Astrocyte (in vitro differentiated cells and primary cell): ENCODE measurements around the gene CACNB4. TPM values are rescaled to one million over a fixed set of nuclear protein-coding genes. Genes with fewer than 3 reads are reported as not detected.
A peak's percentile ranks its signal among the peaks of the same experiment; 100 is the strongest.
"Not testable (repeated sequence)": the region's sequence is repeated elsewhere in the genome, so short reads cannot be mapped to it uniquely, and the experiment has no call there.

Experiments used
- DNase-seq: peaks from one replicate; pipeline ENCODE4 v3.0.0-alpha.2; 2010; ENCODE audit warnings: low read depth
- FAIRE-seq: peaks from 2 replicates; lab custom pipeline; 2011; peaks lifted over from hg19 to GRCh38; lab: Jason Lieb, UNC
- H2AFZ ChIP-seq: 2 replicates; pipeline ENCODE4 v1.6.0; 2012; ENCODE audit warnings: low read depth, low read length, inconsistent platforms
- H3K27ac ChIP-seq: 2 replicates; pipeline ENCODE4 v1.5.1; 2011; ENCODE audit warnings: low read depth, low read length, inconsistent platforms
- H3K27me3 ChIP-seq: 2 replicates; pipeline ENCODE4 v1.6.0; 2011; ENCODE audit warnings: low read length, inconsistent platforms; ENCODE audit not compliant: insufficient read depth
- H3K36me3 ChIP-seq: 2 replicates; pipeline ENCODE4 v1.5.1; 2011; ENCODE audit warnings: low read length, inconsistent platforms; ENCODE audit not compliant: insufficient read depth
- H3K4me1 ChIP-seq: 2 replicates; pipeline ENCODE4 v1.5.1; 2011; ENCODE audit warnings: low read length, inconsistent platforms; ENCODE audit not compliant: insufficient read depth
- H3K4me2 ChIP-seq: 2 replicates; pipeline ENCODE4 v1.6.0; 2012; ENCODE audit warnings: low read length, inconsistent platforms
- H3K4me3 ChIP-seq: 2 replicates; pipeline ENCODE4 v1.5.1; 2011; ENCODE audit warnings: low read depth, mild to moderate bottlenecking, low read length, inconsistent platforms; ENCODE audit not compliant: insufficient read depth
- H3K79me2 ChIP-seq: 2 replicates; pipeline ENCODE4 v1.6.0; 2012; ENCODE audit warnings: mild to moderate bottlenecking, low read length, inconsistent platforms; ENCODE audit not compliant: insufficient read depth
- H3K9ac ChIP-seq: 2 replicates; pipeline ENCODE4 v1.6.0; 2012; ENCODE audit warnings: mild to moderate bottlenecking, low read length, inconsistent platforms
- H3K9me3 ChIP-seq: 2 replicates; pipeline ENCODE4 v1.5.1; 2012; ENCODE audit warnings: low read depth, mild to moderate bottlenecking, low read length, inconsistent platforms; ENCODE audit not compliant: insufficient read depth
- H4K20me1 ChIP-seq: 2 replicates; pipeline ENCODE4 v1.6.0; 2012; ENCODE audit warnings: low read length, inconsistent platforms; ENCODE audit not compliant: insufficient read depth
- H3K27ac Mint-ChIP-seq: one replicate; pipeline ENCODE4 v1.8.0; 2021; ENCODE audit warnings: mild to moderate bottlenecking, mixed read lengths; ENCODE audit not compliant: unreplicated experiment
- H3K27me3 Mint-ChIP-seq: one replicate; pipeline ENCODE4 v1.8.0; 2021; ENCODE audit warnings: low read depth, mixed read lengths; ENCODE audit not compliant: unreplicated experiment
- H3K36me3 Mint-ChIP-seq: one replicate; pipeline ENCODE4 v1.8.0; 2021; ENCODE audit warnings: low read depth, mixed read lengths; ENCODE audit not compliant: unreplicated experiment
- H3K4me1 Mint-ChIP-seq: one replicate; pipeline ENCODE4 v1.8.0; 2021; ENCODE audit warnings: low read depth, mixed read lengths; ENCODE audit not compliant: unreplicated experiment
- H3K4me3 Mint-ChIP-seq: one replicate; pipeline ENCODE4 v1.8.0; 2021; ENCODE audit warnings: mild to moderate bottlenecking, moderate library complexity, mixed read lengths; ENCODE audit not compliant: unreplicated experiment
- H3K9me3 Mint-ChIP-seq: one replicate; pipeline ENCODE4 v1.8.0; 2021; ENCODE audit warnings: mild to moderate bottlenecking, mixed read lengths; ENCODE audit not compliant: unreplicated experiment
- EZH2 ChIP-seq: IDR thresholded peaks from 2 replicates; pipeline ENCODE4 v1.6.1; 2012; ENCODE audit warnings: mild to moderate bottlenecking, low read length, inconsistent platforms; ENCODE audit not compliant: insufficient read depth
- total RNA-seq: library from RNA; stranded (reverse); gene quantifications from 2 replicates; pipeline ENCODE4 v1.2.1, GENCODE V29; 2021
- TF ChIP-seq, protein P1 (sequence below): IDR thresholded peaks from 2 replicates; pipeline ENCODE4 v1.5.1; 2011; ENCODE audit warnings: low read depth, mild to moderate bottlenecking, inconsistent platforms, low read length, moderate library complexity; ENCODE audit not compliant: insufficient read depth

CACNB4 gene
- total RNA-seq, 1 donor from 2014 or later: 1.8 TPM

DNA sequence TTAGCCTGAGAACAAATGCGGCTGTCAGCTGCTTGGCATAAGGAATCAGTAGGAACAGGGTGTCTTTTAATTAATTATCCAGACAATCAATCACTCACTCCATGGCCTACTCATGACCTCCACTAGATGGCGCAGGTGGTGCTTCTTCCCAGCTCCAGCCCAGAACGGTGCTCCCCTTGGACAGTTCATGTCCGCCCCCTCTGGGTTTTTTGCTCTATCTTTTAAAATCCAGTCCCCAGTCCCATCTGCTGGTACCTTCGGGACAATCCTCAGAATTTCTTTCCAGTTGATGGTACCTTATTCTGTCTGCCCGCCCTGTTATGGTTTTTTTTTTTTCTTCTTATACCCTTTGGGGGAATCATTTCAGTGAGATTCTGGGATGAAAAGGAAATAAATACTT, 99.8 kb downstream of the CACNB4 start:
- Mint-ChIP-seq H3K27ac (no peak overlapping the region), H3K36me3 (no peaks in the 10 kb centered on the region), H3K27me3 (peaks cover 17% of the 10 kb centered on the region), H3K4me3 (no peak overlapping the region), H3K9me3 (no peaks in the 10 kb centered on the region), H3K4me1 (no peaks in the 10 kb centered on the region)
- Histone ChIP-seq H3K4me1 (no peaks in the 10 kb centered on the region), H2AFZ (no peak overlapping the region), H3K4me3 (no peak overlapping the region), H3K79me2 (no peaks in the 10 kb centered on the region), H3K27me3 (peaks cover 2% of the 10 kb centered on the region), H3K36me3 (no peaks in the 10 kb centered on the region), H3K9ac (no peak overlapping the region), H3K27ac (no peak overlapping the region), H3K4me2 (no peak overlapping the region), H3K9me3 (no peaks in the 10 kb centered on the region), H4K20me1 (no peaks in the 10 kb centered on the region)
- TF ChIP-seq, protein P1, sequence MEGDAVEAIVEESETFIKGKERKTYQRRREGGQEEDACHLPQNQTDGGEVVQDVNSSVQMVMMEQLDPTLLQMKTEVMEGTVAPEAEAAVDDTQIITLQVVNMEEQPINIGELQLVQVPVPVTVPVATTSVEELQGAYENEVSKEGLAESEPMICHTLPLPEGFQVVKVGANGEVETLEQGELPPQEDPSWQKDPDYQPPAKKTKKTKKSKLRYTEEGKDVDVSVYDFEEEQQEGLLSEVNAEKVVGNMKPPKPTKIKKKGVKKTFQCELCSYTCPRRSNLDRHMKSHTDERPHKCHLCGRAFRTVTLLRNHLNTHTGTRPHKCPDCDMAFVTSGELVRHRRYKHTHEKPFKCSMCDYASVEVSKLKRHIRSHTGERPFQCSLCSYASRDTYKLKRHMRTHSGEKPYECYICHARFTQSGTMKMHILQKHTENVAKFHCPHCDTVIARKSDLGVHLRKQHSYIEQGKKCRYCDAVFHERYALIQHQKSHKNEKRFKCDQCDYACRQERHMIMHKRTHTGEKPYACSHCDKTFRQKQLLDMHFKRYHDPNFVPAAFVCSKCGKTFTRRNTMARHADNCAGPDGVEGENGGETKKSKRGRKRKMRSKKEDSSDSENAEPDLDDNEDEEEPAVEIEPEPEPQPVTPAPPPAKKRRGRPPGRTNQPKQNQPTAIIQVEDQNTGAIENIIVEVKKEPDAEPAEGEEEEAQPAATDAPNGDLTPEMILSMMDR: peak; percentile 79
- no peak for TF ChIP-seq EZH2
- FAIRE-seq: no peak
- DNase-seq: peak; percentile 18

DNA sequence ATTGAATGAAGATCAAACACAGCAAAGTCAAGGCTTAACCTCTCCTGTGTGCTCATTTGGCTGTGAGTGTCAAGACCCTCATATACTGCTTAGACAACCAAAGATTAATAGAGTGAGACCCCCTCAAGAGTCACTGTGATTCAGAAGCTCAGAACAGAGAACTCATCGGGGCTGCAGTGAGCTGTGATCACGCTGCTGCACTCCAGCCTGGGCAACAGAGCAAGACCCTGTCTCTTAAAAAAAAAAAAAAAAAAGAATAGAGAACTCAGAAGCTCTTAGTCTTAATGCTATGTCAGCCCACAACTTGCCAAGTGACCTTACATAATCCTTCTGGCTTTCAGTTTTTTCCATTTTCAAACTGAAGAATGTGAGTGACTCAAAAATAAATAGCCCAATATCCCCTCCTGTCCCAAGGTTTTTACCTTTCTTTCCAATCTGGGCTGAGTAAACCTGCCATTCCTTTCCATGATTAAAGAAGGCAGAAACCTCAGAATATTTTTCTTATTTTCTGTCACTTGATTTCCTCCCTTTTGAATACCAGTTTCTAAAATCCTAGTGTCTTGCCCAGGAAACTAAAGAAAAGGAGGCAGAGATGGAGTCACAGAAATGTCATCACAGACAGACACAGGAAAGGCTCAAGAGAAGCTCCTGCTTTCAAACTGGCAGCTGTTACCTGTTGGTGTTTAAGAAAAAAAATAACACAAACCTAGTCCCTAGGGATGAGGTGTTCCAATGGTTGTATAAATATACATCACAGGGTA, 102.4 kb downstream of the CACNB4 start:
- no peak for FAIRE-seq
- Mint-ChIP-seq H3K9me3 (no peaks in the 10 kb centered on the region), H3K4me3 (no peak overlapping the region), H3K27me3 (peaks cover 16% of the 10 kb centered on the region), H3K36me3 (no peaks in the 10 kb centered on the region), H3K4me1 (no peaks in the 10 kb centered on the region), H3K27ac (no peak overlapping the region)
- Histone ChIP-seq H3K4me2 (no peak overlapping the region), H3K4me1 (no peaks in the 10 kb centered on the region), H2AFZ (no peak overlapping the region), H3K36me3 (no peaks in the 10 kb centered on the region), H3K79me2 (no peaks in the 10 kb centered on the region), H3K27ac (no peak overlapping the region), H3K27me3 (no peaks in the 10 kb centered on the region), H4K20me1 (no peaks in the 10 kb centered on the region), H3K9me3 (no peaks in the 10 kb centered on the region), H3K9ac (no peak overlapping the region), H3K4me3 (no peak overlapping the region)
- TF ChIP-seq, protein P1: no peak
- no peak for TF ChIP-seq EZH2
- DNase-seq: peak; percentile 22

DNA sequence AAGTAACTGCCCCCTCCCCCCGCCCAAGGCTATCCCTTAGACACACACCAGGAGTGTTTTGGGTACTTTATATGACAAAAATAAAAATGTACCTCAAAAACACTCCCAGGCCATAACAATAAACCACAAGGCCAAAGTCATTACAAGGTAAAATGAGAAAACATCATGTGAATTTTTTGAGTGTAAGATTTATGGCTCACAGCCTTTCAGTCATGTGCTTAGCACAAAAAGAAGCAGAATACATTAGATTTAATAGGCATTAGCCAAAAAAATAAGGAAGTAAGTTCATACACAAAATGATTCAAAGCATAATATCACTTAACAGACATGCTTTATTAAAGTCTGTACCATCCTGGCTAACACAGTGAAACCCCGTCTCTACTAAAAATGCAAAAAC, 103.7 kb downstream of the CACNB4 start:
- no peak overlapping the region for H3K4me3 ChIP-seq
- Mint-ChIP-seq H3K27ac (no peak overlapping the region), H3K4me3 (no peak overlapping the region), H3K36me3 (no peaks in the 10 kb centered on the region), H3K9me3 (no peaks in the 10 kb centered on the region), H3K4me1 (no peaks in the 10 kb centered on the region), H3K27me3 (peaks cover 14% of the 10 kb centered on the region)
- DNase-seq: no peak
- TF ChIP-seq EZH2: no peak
- TF ChIP-seq, protein P1: no peak
- no peak overlapping the region for H2AFZ ChIP-seq
- H4K20me1 ChIP-seq: no peaks in the 10 kb centered on the region
- no peaks in the 10 kb centered on the region for H3K9me3 ChIP-seq
- H3K4me2 ChIP-seq: no peak overlapping the region
- no peak overlapping the region for H3K27ac ChIP-seq
- no peak overlapping the region for H3K9ac ChIP-seq
- H3K79me2 ChIP-seq: no peaks in the 10 kb centered on the region
- no peak for FAIRE-seq
- no peaks in the 10 kb centered on the region for H3K36me3 ChIP-seq
- H3K27me3 ChIP-seq: no peaks in the 10 kb centered on the region
- H3K4me1 ChIP-seq: no peaks in the 10 kb centered on the region

DNA sequence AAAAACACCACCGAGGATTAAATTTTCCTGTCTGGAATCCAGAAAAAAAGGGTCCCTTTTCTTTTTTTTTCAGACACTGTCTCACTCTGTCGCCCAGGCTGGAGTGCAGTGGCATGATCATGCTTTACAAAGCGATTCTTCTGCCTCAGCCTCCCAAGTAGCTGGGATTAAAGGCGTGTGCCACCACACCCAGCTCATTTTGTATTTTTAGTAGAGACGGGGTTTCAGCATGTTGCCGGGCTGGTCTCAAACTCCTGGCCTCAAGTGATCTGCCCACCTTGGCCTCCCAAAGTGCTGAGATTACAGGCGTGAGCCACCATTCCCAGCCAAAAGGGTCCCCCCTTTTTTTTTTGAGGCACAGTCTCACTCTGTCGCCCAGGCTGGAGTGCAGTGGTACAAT, 104.7 kb downstream of the CACNB4 start:
- not testable (repeated sequence) for H3K36me3 ChIP-seq, H3K9me3 ChIP-seq, H3K79me2 ChIP-seq, H3K36me3 Mint-ChIP-seq, H3K4me1 ChIP-seq, H3K9ac ChIP-seq, H4K20me1 ChIP-seq, H3K27ac Mint-ChIP-seq, H3K4me3 Mint-ChIP-seq, H3K4me3 ChIP-seq, H2AFZ ChIP-seq, DNase-seq, H3K4me1 Mint-ChIP-seq, H3K9me3 Mint-ChIP-seq, H3K4me2 ChIP-seq, H3K27ac ChIP-seq, H3K27me3 ChIP-seq, FAIRE-seq
- peaks cover 11% of the 10 kb centered on the region for H3K27me3 Mint-ChIP-seq
